Activated CD8-positive, alpha-beta memory T cell treated with anti-CD3 and anti-CD28 coated beads, Interleukin-2, amount 50 U/mL, for 4 hours (primary cell): Measurements from ENCODE around the gene USP22.

Source experiments
- DNase-seq: peaks from one replicate; pipeline ENCODE4 v3.0.0-alpha.2; 2020

The USP22 gene

GRCh38 chr17:21019976-21020586 is 22.7 kb downstream of the USP22 start:
- peak; percentile 47 for DNase-seq

GRCh38 chr17:21018894-21019293 is 23.9 kb downstream of the USP22 start:
- DNase-seq: no peak

DNA sequence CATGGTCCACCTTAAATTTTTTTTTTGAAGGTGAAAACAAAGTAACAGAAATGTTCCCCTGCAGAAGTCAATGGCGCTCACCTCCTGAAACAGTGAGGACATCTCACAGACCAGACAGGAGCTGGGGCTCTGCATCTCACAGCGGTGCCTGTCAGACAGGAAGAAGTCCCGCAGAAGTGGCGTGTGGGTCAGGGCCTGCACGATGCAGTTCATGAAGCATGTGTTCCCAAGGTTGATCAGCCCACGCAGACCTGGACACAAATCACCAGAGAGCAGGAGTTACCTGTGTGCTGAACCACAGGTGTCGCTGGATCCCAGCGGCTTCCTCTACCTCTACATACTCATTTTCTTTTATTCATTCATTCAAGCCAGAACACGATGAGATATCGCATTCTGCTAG is 24.9 kb downstream of the USP22 start:
- no peak for DNase-seq

DNA sequence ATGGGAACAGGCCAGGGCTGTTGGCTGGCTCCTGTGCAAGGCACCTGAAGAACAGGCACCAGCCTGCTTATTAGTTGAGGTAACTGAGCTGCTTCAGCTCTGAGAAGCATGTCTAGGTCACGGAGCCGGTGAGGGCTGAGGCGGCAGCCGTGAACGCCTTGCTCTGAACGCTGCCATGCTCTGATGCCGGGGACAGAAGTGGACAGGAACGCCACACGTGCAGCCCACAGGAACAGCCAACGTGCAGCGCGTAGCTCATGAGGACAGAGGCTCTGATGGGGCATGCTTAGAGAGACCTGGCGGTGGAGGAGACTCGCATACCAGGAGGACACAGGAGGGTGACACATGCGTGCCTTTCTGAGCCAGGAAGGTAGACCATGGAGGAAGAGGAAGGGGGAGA is 25.6 kb downstream of the USP22 start:
- DNase-seq: no peak

GRCh38 chr17:21016826-21017225 is 26.0 kb downstream of the USP22 start:
- no peak for DNase-seq

- DNase-seq: no peak
Observed at GRCh38 chr17:21015564-21015963, 27.2 kb downstream of the USP22 start.

DNA sequence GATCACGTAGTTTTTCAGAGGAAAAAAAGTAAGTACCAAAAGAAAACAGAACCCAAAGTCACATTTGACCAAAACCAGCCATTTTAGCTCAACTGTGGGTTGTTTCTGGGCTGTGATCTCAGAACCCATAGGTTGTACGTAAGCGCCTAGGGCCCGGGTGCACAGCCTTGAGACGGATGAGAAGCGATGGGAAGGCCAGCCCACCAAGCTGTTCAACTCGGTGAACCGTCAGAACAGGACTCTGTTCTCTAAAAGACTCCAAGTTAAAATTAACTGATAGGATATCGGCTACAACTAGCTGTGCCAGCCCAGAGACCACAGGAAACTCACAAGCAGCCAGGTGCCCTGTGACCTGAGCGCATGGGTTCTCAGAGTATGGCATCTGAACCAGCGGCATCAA is 28.3 kb downstream of the USP22 start:
- no peak for DNase-seq

GRCh38 chr17:21013983-21014382 is 28.8 kb downstream of the USP22 start:
- DNase-seq: no peak

DNA sequence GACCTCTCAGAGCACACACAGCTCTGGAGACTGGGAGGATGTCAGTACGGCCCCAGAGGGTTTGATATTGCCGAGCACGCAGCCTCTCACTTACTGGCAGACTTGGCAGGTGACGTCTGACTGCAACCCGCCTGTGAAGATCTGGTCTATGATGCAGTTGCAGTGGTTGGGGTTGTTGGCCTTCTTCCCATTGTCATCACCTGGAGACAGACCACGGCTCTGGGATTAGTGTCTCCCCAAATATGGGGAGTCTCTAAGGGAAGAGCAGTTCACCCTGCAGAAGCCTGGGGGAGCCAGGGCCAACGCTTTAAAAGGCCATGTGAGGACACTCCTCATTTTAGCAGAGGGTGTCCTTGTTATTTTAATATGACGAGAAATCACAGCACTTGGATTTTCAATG is 30.1 kb downstream of the USP22 start:
- DNase-seq: no peak

DNA sequence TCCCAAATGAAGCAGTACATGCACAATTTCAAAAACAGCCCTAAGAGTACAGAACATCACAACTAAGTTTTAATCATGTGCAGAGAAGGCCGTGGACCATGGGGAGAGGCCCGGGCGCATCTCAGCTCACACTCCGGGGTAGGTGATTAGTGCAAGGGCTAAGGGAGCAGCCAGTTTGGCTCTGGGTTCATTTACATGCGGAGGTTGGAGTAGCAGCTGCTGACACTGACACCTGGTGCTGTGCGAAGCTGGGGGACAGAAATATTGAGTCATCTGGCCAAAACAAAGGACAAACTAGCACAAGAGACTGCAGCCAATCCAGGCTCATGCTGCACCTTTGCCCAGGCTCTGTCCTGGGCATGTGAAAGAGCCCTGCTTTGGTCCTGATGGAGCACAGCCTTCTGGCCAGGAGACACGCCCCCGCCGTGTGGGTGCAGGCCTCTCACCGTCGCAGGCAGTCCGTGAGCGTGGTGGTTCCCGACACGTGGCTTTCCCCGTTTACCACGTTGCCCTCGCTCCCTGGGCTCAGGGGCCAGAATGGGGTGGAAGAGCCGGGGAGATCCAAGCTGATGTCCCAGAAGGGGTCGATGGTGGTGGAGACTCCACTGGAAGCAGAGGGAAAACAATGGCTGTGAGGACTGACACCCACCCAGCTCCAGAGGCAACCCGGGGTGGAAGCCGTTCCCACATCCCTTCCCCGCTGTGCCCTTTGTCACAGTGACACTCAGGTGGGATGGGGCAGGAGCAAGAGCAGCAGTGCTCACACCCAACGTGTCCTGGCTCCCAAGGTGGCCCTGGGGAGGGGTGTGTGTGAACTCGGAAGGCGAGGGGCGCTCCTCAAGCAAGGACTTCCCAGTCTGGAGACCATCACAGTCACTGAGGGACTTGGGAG is 31.9 kb downstream of the USP22 start:
- no peak for DNase-seq

DNA sequence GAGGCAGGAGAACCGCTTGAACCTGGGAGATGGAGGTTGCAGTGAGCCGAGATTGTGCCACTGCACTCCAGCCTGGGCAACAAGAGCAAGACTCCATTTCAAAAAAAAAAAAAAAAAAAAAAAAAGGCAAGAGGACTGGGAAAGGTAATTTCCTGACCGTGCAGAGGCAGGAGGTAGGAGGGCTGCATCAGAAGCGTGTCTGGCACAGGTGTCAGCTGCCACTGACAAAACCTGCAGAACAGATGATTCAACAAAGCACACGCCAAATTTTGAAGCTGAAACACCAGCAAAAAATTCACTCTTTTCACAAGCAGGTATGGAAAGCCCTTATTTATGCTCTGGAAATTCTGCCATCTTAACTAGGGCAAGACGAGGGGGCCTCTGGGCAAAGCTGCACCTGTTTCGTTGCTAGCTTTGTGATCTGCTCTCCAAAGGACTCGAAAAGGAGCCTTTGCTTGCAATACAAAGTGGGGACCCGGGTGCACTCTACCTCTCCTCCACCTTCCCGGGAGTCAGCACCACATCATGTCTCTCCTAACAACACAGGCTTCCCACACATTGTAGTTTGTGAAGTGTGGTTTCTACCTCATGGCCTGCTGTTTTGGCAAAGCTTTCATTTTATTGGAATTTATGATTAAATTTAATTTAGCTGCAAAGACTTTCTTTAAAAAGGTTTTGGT is 33.7 kb downstream of the USP22 start:
- no peak for DNase-seq

DNA sequence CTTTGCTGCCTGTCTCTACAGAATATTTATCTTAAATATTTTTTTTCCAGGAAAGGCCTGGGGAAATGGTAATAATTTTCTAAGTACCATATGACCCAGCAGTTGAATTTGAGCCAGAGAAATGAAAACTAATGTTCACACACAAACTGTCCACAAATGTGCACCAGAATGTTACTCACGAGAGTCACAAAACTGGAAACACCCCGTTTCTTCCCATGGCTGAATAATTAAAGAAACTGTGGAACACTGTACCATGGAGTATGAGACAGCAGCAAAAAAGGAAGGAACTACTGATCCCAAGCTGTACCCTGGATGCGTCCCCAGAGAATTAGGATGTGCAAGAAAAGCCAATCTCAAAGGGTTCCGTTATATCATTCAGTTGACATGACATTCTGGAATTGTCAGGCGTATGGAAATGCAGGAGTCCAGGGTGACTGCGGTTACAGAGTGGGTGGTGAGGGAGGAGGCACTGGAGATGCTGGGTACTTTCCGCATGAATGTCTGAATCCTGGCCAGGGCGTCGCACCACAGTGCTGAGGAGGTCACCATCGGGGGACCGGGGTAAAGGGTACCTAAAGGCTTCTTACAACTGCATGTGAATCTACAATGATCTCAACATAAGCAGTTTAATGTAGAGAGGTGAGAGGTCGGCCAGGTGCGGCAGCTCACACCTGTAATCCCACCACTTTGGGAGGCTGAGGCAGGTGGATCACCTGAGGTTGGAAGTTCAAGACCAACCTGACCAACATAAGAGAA is 34.5 kb downstream of the USP22 start:
- DNase-seq: no peak

- DNase-seq: no peak
Observed at GRCh38 chr17:21007646-21008045, 35.2 kb downstream of the USP22 start.

GRCh38 chr17:21005803-21006202 is 37.0 kb downstream of the USP22 start:
- DNase-seq: no peak

DNA sequence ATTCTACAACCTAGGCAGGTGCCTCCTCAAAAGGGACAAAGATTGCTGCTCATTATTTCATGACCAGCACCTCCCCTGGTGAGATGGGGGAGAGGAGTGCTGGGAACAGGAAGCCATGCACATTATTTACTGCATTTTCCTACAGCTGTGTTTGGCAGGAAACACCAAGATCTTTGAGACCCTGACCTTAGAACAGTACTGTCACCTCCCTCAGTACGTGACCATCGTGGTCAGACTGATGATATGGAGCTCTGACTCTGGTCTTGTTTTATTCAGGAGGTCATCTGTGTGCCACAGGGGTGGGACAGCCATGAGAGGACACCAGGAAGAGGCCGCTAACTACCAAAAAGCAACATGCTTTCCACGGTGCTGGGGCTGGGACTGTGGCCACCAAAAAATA is 37.4 kb downstream of the USP22 start:
- no peak for DNase-seq

DNA sequence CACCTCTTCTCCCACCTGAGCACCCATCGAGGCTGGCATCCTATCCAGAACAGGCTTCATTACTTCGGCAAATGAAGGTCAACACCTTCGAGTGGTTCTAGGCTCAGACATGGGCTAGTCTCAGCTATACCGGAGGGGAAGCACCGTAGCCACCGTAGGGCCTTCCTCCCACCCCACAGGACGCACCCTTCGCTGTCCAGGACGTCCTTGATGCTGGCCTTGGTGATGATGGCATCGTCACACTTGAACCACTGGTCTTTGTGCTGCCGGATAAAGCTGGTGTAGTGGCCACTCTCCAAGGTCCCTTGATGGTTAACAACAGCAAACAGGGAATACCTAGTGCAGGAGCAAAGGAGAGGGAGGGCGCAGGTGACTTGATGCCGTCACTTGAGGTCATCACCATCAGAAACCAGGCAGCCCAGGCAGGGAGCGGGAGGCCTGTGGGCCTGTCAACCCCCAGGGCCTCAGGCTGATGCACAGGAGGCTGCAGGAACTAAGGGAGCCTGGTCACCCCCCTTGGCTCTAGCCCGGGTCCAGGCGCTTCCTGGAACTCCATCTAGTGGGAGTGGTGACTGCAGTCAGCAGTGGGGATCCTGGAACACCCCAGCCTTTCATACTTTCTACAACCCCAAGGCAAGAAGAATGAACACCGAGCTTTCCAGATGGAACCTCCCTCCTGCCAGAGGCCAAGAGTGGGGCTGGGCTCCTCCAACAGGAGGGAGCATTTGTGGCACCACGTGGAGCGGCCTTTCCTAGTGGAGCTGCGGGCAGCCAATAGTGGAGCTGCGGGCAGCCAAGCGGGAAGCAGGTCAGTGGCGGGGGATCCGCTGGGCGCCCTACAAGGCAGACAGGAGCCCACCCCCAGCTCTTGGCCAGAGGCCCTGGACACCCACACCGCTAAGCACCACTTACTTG is 38.5 kb downstream of the USP22 start:
- no peak for DNase-seq

DNA sequence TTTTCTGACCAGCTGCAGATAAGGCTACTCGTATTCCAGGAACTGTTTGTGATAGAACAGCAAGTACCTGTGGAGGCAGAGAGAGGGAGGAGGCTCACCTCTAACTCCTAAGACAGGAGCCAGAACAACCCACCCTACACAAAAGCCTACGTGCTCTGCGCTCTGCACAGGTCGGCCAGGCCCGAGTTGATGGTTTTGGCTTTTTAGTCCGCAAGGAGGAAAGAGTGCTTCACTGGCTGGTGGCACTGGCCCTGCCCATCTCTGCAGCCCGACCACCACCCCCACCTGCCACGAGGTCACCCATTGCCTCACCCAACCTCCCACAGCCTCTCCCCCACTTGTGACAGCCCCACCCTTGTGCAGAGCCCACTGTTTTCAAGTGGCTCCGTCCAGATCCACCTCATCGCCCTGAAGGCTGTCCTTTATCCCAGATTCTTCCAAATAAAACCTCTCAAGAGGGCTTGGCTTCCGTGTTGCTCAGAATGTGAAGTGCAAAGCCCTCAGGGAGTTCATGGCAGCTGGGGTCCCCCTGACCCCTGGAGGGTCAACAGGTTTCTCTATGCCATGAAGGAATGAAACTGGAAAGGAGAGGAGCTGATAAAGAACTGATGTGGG is 39.7 kb downstream of the USP22 start:
- DNase-seq: no peak

GRCh38 chr17:21002309-21003006 is 40.4 kb downstream of the USP22 start:
- DNase-seq: no peak

GRCh38 chr17:21001813-21002221 is 41.0 kb downstream of the USP22 start:
- DNase-seq: no peak

- no peak for DNase-seq
Observed at GRCh38 chr17:21001111-21001812, 41.5 kb downstream of the USP22 start.
